Measurements from ENCODE around the gene GRID1.

GRID1 gene

GRCh38 chr10:86062198-86062550 is 304.4 kb downstream of the GRID1 start:
- TF ChIP-seq ZNF274 (IDR thresholded peaks at IDR 0.05; ENCODE audit: low read depth, low read length): no peak
- TF ChIP-seq YY1 (IDR thresholded peaks at IDR 0.05; ENCODE audit: insufficient read depth, insufficient read length): no peak

DNA sequence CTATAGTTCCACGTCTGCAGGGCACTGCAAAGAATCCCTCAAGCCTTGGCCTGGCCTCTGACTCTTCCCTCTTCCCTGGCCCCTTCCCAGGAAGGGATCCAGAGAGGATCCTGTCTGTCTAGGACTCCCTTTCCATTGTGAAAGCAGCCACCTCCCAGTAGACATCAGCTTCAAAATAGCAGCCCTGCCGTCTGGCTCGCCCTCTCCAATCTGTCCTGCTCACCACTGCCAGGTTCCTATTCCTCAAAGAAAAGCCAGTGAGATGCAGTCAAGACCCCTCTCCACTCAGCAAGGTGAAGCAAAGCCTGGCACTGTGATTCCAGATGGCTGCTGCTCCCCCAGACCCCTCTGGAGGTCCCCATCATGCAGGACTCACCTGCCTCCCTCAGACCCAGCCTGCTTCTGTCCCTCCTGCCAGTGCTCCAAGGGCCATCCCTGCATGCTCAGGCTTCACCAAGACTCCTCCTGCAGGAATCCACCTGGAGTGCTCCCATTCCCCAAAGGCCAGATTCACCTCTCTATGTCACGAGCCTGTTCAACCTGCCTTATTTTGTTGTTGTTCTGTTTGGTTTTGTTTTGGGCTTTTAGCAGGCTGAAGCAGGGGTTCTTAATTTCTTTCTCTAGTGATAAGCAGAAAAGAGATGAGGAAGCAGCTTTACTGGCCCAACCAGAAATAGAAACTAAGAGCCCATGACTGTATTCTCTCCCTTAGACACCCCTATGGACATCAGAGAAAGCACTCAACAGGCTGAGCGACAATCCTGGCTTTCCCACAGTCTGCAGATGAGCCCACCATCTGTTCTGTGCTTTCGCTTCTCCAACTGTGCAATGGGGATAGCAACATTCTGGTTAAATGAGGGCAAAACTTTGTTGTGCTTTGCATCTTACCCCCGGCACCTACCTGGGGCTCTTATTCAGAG is 305.1 kb downstream of the GRID1 start:
- Histone ChIP-seq H3K36me3 (ENCODE audit: insufficient read depth, insufficient read length, low read length) (no peaks in the 10 kb centered on the region), H3K9me3 (ENCODE audit: insufficient read depth, low read length) (no peaks in the 10 kb centered on the region), H3K4me3 (ENCODE audit: insufficient read length, low read depth) (no peak overlapping the region), H3K9ac (ENCODE audit: insufficient read length, low read depth) (no peak overlapping the region), H3K4me1 (ENCODE audit: insufficient read depth, insufficient read length) (no peaks in the 10 kb centered on the region), H3K27me3 (ENCODE audit: insufficient read depth, insufficient read length) (no peaks in the 10 kb centered on the region)
- TF ChIP-seq SUZ12 (IDR thresholded peaks at IDR 0.05; ENCODE audit: extremely low read depth, insufficient read depth, insufficient read length) (no peak), ZNF274 (IDR thresholded peaks at IDR 0.05; ENCODE audit: low read depth, low read length) (no peak), YY1 (IDR thresholded peaks at IDR 0.05; ENCODE audit: insufficient read depth, insufficient read length) (no peak)
- DNase-seq (ENCODE audit: low read depth, low spot score): no peak

More at GRCh38 chr10:86062198-86062550, 304.4 kb downstream of the GRID1 start:
- Histone ChIP-seq H3K27me3 (ENCODE audit: insufficient read depth, insufficient read length) (no peaks in the 10 kb centered on the region), H3K4me1 (ENCODE audit: insufficient read depth, insufficient read length) (no peaks in the 10 kb centered on the region), H3K4me3 (ENCODE audit: insufficient read length, low read depth) (no peak overlapping the region), H3K36me3 (ENCODE audit: insufficient read depth, insufficient read length, low read length) (no peaks in the 10 kb centered on the region), H3K9me3 (ENCODE audit: insufficient read depth, low read length) (no peaks in the 10 kb centered on the region), H3K9ac (ENCODE audit: insufficient read length, low read depth) (no peak overlapping the region)
- DNase-seq (ENCODE audit: low read depth, low spot score): no peak

DNA sequence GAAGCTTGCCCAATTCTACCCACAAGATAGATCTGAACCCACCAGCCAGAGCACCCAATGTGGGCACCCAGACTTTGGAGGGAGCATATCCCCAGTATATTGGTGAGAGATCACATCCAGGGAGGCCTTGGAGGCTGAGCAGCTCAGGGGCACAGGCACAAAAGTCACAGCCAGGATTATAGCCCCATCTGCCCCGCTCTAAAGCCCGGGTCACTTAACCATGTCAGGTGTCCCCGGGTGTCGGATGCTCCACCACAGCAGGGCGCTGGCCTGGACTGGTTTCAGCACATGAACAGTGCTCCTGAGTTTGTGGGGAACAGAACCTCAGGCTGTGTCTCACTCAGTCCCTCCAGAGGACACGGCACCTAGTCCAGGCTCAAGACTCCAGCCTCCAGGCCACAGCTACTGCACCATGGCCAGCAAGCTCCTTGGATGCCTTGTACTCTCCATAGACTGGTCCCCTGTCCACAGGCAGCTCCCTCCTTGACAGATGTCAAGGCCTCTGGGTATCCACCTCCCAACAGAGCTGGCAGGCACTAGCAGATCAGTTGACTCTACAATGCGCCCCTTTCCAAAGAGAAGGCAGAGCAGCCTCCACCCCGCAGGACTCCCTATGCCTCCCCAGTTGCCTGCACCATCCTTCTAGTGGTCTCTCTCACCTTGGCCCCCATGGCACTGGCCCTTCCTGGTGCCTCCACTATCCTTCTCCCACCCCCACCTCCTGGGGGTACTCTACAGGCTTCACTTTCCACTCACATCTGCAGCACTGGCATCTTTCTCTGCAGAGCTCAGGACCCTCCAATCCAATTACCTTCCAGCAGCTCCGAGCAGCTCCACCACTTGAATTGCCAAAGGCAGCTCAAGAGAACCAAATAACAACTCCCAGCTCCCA is 306.0 kb downstream of the GRID1 start:
- Histone ChIP-seq H3K4me1 (ENCODE audit: insufficient read depth, insufficient read length) (no peaks in the 10 kb centered on the region), H3K9ac (ENCODE audit: insufficient read length, low read depth) (no peak overlapping the region), H3K9me3 (ENCODE audit: insufficient read depth, low read length) (no peaks in the 10 kb centered on the region), H3K27me3 (ENCODE audit: insufficient read depth, insufficient read length) (no peaks in the 10 kb centered on the region), H3K4me3 (ENCODE audit: insufficient read length, low read depth) (no peak overlapping the region), H3K36me3 (ENCODE audit: insufficient read depth, insufficient read length, low read length) (no peaks in the 10 kb centered on the region)
- TF ChIP-seq ZNF274 (IDR thresholded peaks at IDR 0.05; ENCODE audit: low read depth, low read length) (no peak), YY1 (IDR thresholded peaks at IDR 0.05; ENCODE audit: insufficient read depth, insufficient read length) (no peak), SUZ12 (IDR thresholded peaks at IDR 0.05; ENCODE audit: extremely low read depth, insufficient read depth, insufficient read length) (no peak)
- no peak for DNase-seq (ENCODE audit: low read depth, low spot score)

- Histone ChIP-seq H3K9me3 (ENCODE audit: insufficient read depth, low read length) (no peaks in the 10 kb centered on the region; the same call in 1 of the 2 replicates), H3K4me3 (ENCODE audit: insufficient read length, low read depth) (no peak overlapping the region), H3K4me1 (ENCODE audit: insufficient read depth, insufficient read length) (no peaks in the 10 kb centered on the region), H3K36me3 (ENCODE audit: insufficient read depth, insufficient read length, low read length) (no peaks in the 10 kb centered on the region), H3K27me3 (ENCODE audit: insufficient read depth, insufficient read length) (no peaks in the 10 kb centered on the region), H3K9ac (ENCODE audit: insufficient read length, low read depth) (no peak overlapping the region)
- no peak for TF ChIP-seq ZNF274 (IDR thresholded peaks at IDR 0.05; ENCODE audit: low read depth, low read length)
- TF ChIP-seq YY1 (IDR thresholded peaks at IDR 0.05; ENCODE audit: insufficient read depth, insufficient read length): no peak
- TF ChIP-seq SUZ12 (IDR thresholded peaks at IDR 0.05; ENCODE audit: extremely low read depth, insufficient read depth, insufficient read length): no peak
- DNase-seq (ENCODE audit: low read depth, low spot score): no peak
Observed at GRCh38 chr10:86059892-86060291, 306.7 kb downstream of the GRID1 start.

- H3K36me3 ChIP-seq (ENCODE audit: insufficient read depth, insufficient read length, low read length): no peaks in the 10 kb centered on the region
- no peak for DNase-seq (ENCODE audit: low read depth, low spot score)
- no peak overlapping the region for H3K9ac ChIP-seq (ENCODE audit: insufficient read length, low read depth)
- H3K9me3 ChIP-seq (ENCODE audit: insufficient read depth, low read length): no peaks in the 10 kb centered on the region; the same call in 1 of the 2 replicates
- no peaks in the 10 kb centered on the region for H3K4me1 ChIP-seq (ENCODE audit: insufficient read depth, insufficient read length)
- no peaks in the 10 kb centered on the region for H3K27me3 ChIP-seq (ENCODE audit: insufficient read depth, insufficient read length)
- no peak overlapping the region for H3K4me3 ChIP-seq (ENCODE audit: insufficient read length, low read depth)
- no peak for TF ChIP-seq SUZ12 (IDR thresholded peaks at IDR 0.05; ENCODE audit: extremely low read depth, insufficient read depth, insufficient read length)
- TF ChIP-seq ZNF274 (IDR thresholded peaks at IDR 0.05; ENCODE audit: low read depth, low read length): no peak
- no peak for TF ChIP-seq YY1 (IDR thresholded peaks at IDR 0.05; ENCODE audit: insufficient read depth, insufficient read length)
Observed at GRCh38 chr10:86058964-86059363, 307.6 kb downstream of the GRID1 start.

DNA sequence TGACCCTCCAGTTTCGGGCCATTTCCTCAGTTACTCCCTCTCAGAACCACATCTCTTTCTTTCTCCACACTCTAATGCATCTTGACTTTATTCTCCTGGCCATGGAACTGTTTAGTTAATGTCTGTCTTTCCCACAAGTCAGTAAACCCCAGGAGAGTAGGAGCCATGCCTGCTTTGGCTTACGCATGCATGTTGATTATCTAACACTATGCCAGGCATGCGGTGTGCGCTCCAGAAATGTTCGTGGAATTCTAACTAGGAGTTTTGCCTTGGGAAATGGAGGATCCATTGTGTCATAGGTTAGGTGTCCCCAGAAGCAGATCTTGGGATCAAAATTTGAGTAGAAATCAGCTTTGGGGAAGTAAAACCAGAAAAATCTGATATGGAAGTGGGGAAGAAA is 308.9 kb downstream of the GRID1 start:
- no peak for DNase-seq (ENCODE audit: low read depth, low spot score)
- Histone ChIP-seq H3K4me1 (ENCODE audit: insufficient read depth, insufficient read length) (no peaks in the 10 kb centered on the region), H3K9ac (ENCODE audit: insufficient read length, low read depth) (no peak overlapping the region), H3K36me3 (ENCODE audit: insufficient read depth, insufficient read length, low read length) (no peaks in the 10 kb centered on the region), H3K27me3 (ENCODE audit: insufficient read depth, insufficient read length) (no peaks in the 10 kb centered on the region), H3K9me3 (ENCODE audit: insufficient read depth, low read length) (no peaks in the 10 kb centered on the region; the same call in 1 of the 2 replicates), H3K4me3 (ENCODE audit: insufficient read length, low read depth) (no peak overlapping the region)
- TF ChIP-seq YY1 (IDR thresholded peaks at IDR 0.05; ENCODE audit: insufficient read depth, insufficient read length): no peak
- no peak for TF ChIP-seq ZNF274 (IDR thresholded peaks at IDR 0.05; ENCODE audit: low read depth, low read length)
- no peak for TF ChIP-seq SUZ12 (IDR thresholded peaks at IDR 0.05; ENCODE audit: extremely low read depth, insufficient read depth, insufficient read length)

GRCh38 chr10:86056672-86057071 is 309.9 kb downstream of the GRID1 start:
- Histone ChIP-seq H3K36me3 (ENCODE audit: insufficient read depth, insufficient read length, low read length) (no peaks in the 10 kb centered on the region), H3K9ac (ENCODE audit: insufficient read length, low read depth) (no peak overlapping the region), H3K4me1 (ENCODE audit: insufficient read depth, insufficient read length) (no peaks in the 10 kb centered on the region), H3K9me3 (ENCODE audit: insufficient read depth, low read length) (no peaks in the 10 kb centered on the region; the same call in 1 of the 2 replicates), H3K27me3 (ENCODE audit: insufficient read depth, insufficient read length) (no peaks in the 10 kb centered on the region), H3K4me3 (ENCODE audit: insufficient read length, low read depth) (no peak overlapping the region)
- no peak for TF ChIP-seq ZNF274 (IDR thresholded peaks at IDR 0.05; ENCODE audit: low read depth, low read length)
- TF ChIP-seq SUZ12 (IDR thresholded peaks at IDR 0.05; ENCODE audit: extremely low read depth, insufficient read depth, insufficient read length): no peak
- no peak for TF ChIP-seq YY1 (IDR thresholded peaks at IDR 0.05; ENCODE audit: insufficient read depth, insufficient read length)
- DNase-seq (ENCODE audit: low read depth, low spot score): no peak
